Keratinocyte (primary cell): ENCODE results near the gene DEPDC5. TPM values are rescaled to one million over a fixed set of nuclear protein-coding genes. Genes with fewer than 3 reads are reported as not detected.
"Not testable (repeated sequence)": the region's sequence is repeated elsewhere in the genome, so short reads cannot be mapped to it uniquely, and the experiment has no call there.

Source experiments
- DNase-seq: peaks from one replicate; pipeline ENCODE4 v3.0.0-alpha.2; 2011; ENCODE audit warnings: low read depth, missing footprints, low spot score
- FAIRE-seq: peaks from 2 replicates; lab custom pipeline; 2011; peaks lifted over from hg19 to GRCh38; lab: Jason Lieb, UNC
- H2AFZ ChIP-seq: 2 replicates; pipeline ENCODE4 v1.6.0; 2012; ENCODE audit warnings: low read length, control low read depth, inconsistent platforms; ENCODE audit not compliant: control insufficient read depth
- H3K27ac ChIP-seq: 2 replicates; pipeline ENCODE4 v1.5.1; 2011; ENCODE audit warnings: low read length; ENCODE audit not compliant: control insufficient read depth, insufficient read depth
- H3K27me3 ChIP-seq: 3 replicates; pipeline ENCODE4 v1.6.0; 2011; ENCODE audit warnings: low read length; ENCODE audit not compliant: control insufficient read depth, insufficient read depth; ENCODE audit errors: extremely low read depth
- H3K36me3 ChIP-seq, 2 experiments: 2 replicates in 1 of 2; 3 replicates in 1 of 2; pipeline ENCODE4 v1.5.1; 2011; ENCODE audit warnings: low read length in 2 of 2, mild to moderate bottlenecking in 1 of 2; ENCODE audit not compliant: control insufficient read depth in 2 of 2, insufficient read depth in 2 of 2; ENCODE audit errors: extremely low read depth in 1 of 2
- H3K4me1 ChIP-seq: 3 replicates; pipeline ENCODE4 v1.5.1; 2011; ENCODE audit warnings: low read length; ENCODE audit not compliant: control insufficient read depth, insufficient read depth; ENCODE audit errors: extremely low read depth
- H3K4me2 ChIP-seq: 3 replicates; pipeline ENCODE4 v1.6.0; 2011; ENCODE audit warnings: low read depth, low read length; ENCODE audit not compliant: control insufficient read depth, insufficient read depth; ENCODE audit errors: extremely low read depth
- H3K4me3 ChIP-seq, 3 experiments: fragments of 200-600 bp in 1 of 3; sonication (generic) in 1 of 3; 2 replicates in 2 of 3; 3 replicates in 1 of 3; pipeline ENCODE4 v1.5.1; 2011 to 2016; ENCODE audit warnings: low read length in 3 of 3, mild to moderate bottlenecking in 3 of 3, control low read depth in 2 of 3, inconsistent platforms in 1 of 3, low read depth in 1 of 3, mixed read lengths in 1 of 3, mixed run types in 1 of 3, moderate library complexity in 1 of 3; ENCODE audit not compliant: control insufficient read depth in 2 of 3, insufficient read depth in 2 of 3; ENCODE audit errors: extremely low read depth in 1 of 3
- H3K79me2 ChIP-seq: 2 replicates; pipeline ENCODE4 v1.6.0; 2012; ENCODE audit warnings: low read length; ENCODE audit not compliant: control insufficient read depth, insufficient read depth
- H3K9ac ChIP-seq: 3 replicates; pipeline ENCODE4 v1.6.0; 2011; ENCODE audit warnings: low read length; ENCODE audit not compliant: control insufficient read depth, insufficient read depth; ENCODE audit errors: extremely low read depth
- H3K9me1 ChIP-seq: 3 replicates; pipeline ENCODE4 v1.6.0; 2011; ENCODE audit warnings: low read length; ENCODE audit not compliant: control insufficient read depth, insufficient read depth; ENCODE audit errors: extremely low read depth
- H3K9me3 ChIP-seq: 2 replicates; pipeline ENCODE4 v1.5.1; 2012; ENCODE audit warnings: low read depth, low read length; ENCODE audit not compliant: control insufficient read depth
- H4K20me1 ChIP-seq: 3 replicates; pipeline ENCODE4 v1.6.0; 2011; ENCODE audit warnings: low read length; ENCODE audit not compliant: control insufficient read depth, insufficient read depth; ENCODE audit errors: extremely low read depth
- CTCF ChIP-seq, 3 experiments: IDR thresholded peaks in 1 of 3; conservative IDR thresholded peaks in 1 of 3; optimal IDR thresholded peaks in 1 of 3; 2 replicates in 2 of 3; 3 replicates in 1 of 3; pipeline versions ENCODE3 to v1.5.1; 2011; ENCODE audit warnings: low read length in 3 of 3, mild to moderate bottlenecking in 3 of 3, moderate library complexity in 2 of 3, control low read depth in 1 of 3, inconsistent platforms in 1 of 3; ENCODE audit not compliant: insufficient read depth in 2 of 3; ENCODE audit errors: extremely low read depth in 1 of 3
- EZH2 ChIP-seq: IDR thresholded peaks from one replicate; pipeline ENCODE4 v1.6.1; 2012; ENCODE audit warnings: inconsistent platforms, mild to moderate bottlenecking, low read length, moderate library complexity
- dilution Hi-C: fragments of 300-500 bp; cut with MboI; formaldehyde crosslinking; loops from one replicate; pipeline ENCODE4 v1.7.0; 2020; ENCODE audit warnings: low sequenced_read_pairs; ENCODE audit not compliant: extremely low pct_ligation_motif_present
- polyA plus RNA-seq, 5 experiments: library from polyadenylated mRNA; depleted of rRNA in 3 of 5; stranded (reverse) in 3 of 5; stranded (forward) in 1 of 5; unstranded in 1 of 5; fragments of >200 nt; gene quantifications; 1 replicate in 1 of 5; 2 replicates in 3 of 5; 3 replicates in 1 of 5; pipeline versions ENCODE4 v1.2.1 to v1.2.3, GENCODE V29; 2011 to 2012; ENCODE audit warnings: missing spikeins in 2 of 5, low read depth in 1 of 5, low replicate concordance in 1 of 5

Gene DEPDC5
- polyA plus RNA-seq, 1 donor (not counting 4 experiments of a cell fraction or from before 2014, with no cell fraction given) = 9.7 TPM

- FAIRE-seq = no peak
- dilution Hi-C loops = no loop called here
- H3K9ac ChIP-seq = peak overlapping the region; percentile 93
Measured at GRCh38 chr22:31754813-31755212, 994 bp downstream of the DEPDC5 start.

DNA sequence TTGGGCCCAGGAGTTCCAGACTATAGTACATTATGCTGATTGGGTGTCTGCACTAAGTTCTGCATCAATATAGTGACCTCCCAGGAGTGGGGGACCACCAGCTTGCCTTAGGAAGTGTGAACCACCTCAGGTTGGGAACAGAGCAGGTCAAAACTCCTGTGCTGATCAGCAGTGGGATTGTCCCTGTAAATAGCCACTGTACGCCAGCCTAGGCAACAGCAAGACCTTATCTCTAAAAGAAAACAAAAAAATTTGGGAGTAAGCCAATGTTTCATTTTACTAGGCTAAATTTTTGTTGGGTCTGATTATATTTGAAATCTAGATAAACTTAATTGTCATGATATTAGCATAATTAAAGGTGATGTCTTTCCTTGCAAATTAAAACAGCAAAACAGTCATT lies 3.4 kb downstream of the DEPDC5 start:
- TF ChIP-seq CTCF (optimal IDR thresholded peaks at IDR 0.05 in 1 of 3, IDR thresholded peaks at IDR 0.05 in 1 of 3, conservative IDR thresholded peaks at IDR 0.05 in 1 of 3; ENCODE audit: extremely low read depth in 1 of 3, insufficient read depth in 2 of 3, low read length in 3 of 3) (no peak), EZH2 (no peak)
- no peak overlapping the region for H3K4me2 ChIP-seq
- dilution Hi-C loops = no loop called here

More at GRCh38 chr22:31754813-31755212, 994 bp downstream of the DEPDC5 start:
- TF ChIP-seq CTCF (optimal IDR thresholded peaks at IDR 0.05 in 1 of 3, IDR thresholded peaks at IDR 0.05 in 1 of 3, conservative IDR thresholded peaks at IDR 0.05 in 1 of 3; ENCODE audit: extremely low read depth in 1 of 3, insufficient read depth in 2 of 3, low read length in 3 of 3) (no peak), EZH2 (no peak)
- DNase-seq = no peak
- H3K36me3 ChIP-seq = peaks cover 3 to 5% of the 10 kb centered on the region in 2 experiments
- H3K27me3 ChIP-seq = no peaks in the 10 kb centered on the region
- H2AFZ ChIP-seq = peak overlapping the region; percentile 97
- H3K4me3 ChIP-seq = peak overlapping the region; percentile 60 to 96 (median 87)
- H3K9me1 ChIP-seq = no peaks in the 10 kb centered on the region
- H3K4me2 ChIP-seq = peak overlapping the region; percentile 85
- no peaks in the 10 kb centered on the region for H4K20me1 ChIP-seq
- peaks cover 13% of the 10 kb centered on the region for H3K79me2 ChIP-seq
- no peaks in the 10 kb centered on the region for H3K9me3 ChIP-seq
- H3K4me1 ChIP-seq = peaks cover 28% of the 10 kb centered on the region
- peak overlapping the region; percentile 97 for H3K27ac ChIP-seq

DNA sequence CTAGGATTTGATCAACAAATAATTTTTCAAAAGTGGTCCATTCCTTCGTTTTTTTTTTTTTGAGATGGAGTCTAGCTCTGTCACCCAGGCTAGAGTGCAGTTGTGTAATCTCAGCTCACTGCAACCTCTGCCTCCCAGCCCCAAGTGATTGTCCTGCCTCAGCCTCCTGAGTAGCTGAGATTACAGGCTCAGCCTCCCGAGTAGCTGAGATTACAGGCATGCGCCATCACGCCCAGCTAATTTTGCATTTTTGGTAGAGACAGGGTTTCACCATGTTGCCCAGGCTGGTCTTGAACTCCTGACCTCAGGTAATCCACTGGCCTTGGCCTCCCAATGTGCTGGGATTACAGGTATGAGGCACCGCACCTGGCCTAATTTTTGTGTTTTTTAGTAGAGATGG lies 5.0 kb downstream of the DEPDC5 start:
- H3K9ac ChIP-seq, H3K27ac ChIP-seq, H3K4me3 ChIP-seq, DNase-seq, H3K4me2 ChIP-seq, dilution Hi-C loops, H3K36me3 ChIP-seq, H3K9me1 ChIP-seq, H4K20me1 ChIP-seq, H3K9me3 ChIP-seq, FAIRE-seq, H3K27me3 ChIP-seq, H2AFZ ChIP-seq: not testable (repeated sequence)
- peaks cover 12% of the 10 kb centered on the region for H3K79me2 ChIP-seq
- H3K4me1 ChIP-seq = peaks cover 13% of the 10 kb centered on the region

More for the DNA sequence above, 3.4 kb downstream of the DEPDC5 start:
- no peaks in the 10 kb centered on the region for H4K20me1 ChIP-seq
- H3K79me2 ChIP-seq = peaks cover 12% of the 10 kb centered on the region
- H2AFZ ChIP-seq = no peak overlapping the region
- H3K36me3 ChIP-seq = peaks cover 3 to 5% of the 10 kb centered on the region in 2 experiments
- no peak for FAIRE-seq
- DNase-seq = no peak
- H3K9ac ChIP-seq = no peak overlapping the region
- no peaks in the 10 kb centered on the region for H3K27me3 ChIP-seq
- H3K4me1 ChIP-seq = peaks cover 23% of the 10 kb centered on the region
- H3K9me3 ChIP-seq = no peaks in the 10 kb centered on the region
- no peaks in the 10 kb centered on the region for H3K9me1 ChIP-seq
- no peak overlapping the region for H3K27ac ChIP-seq
- no peak overlapping the region for H3K4me3 ChIP-seq
